ENCODE data around the gene GCLM. TPM values are rescaled to one million over a fixed set of nuclear protein-coding genes. Genes with fewer than 3 reads are reported as not detected.
"Not testable (repeated sequence)": the region's sequence is repeated elsewhere in the genome, so short reads cannot be mapped to it uniquely, and the experiment has no call there.

The GCLM gene
- total RNA-seq, 4 donors from 2014 or later = 7.4 to 14.1 (median 8.7) TPM

GRCh38 chr1:93869653-93870052, 39.6 kb downstream of the GCLM start:
- 87 to 92% methylated on average over 5 of the region's 5 CpGs for WGBS, 2 donors (ENCODE audit: low coverage in 1 of 2)
- no peak for ATAC-seq
- no peaks in the 10 kb centered on the region for H3K27me3 ChIP-seq
- no peak overlapping the region for H3K4me3 ChIP-seq
- no peaks in the 10 kb centered on the region for H3K9me3 ChIP-seq
- peaks cover 17 to 80% of the 10 kb centered on the region in 2 donors for H3K36me3 ChIP-seq
- TF ChIP-seq CTCF (IDR thresholded peaks at IDR 0.05) = no peak
- no peaks in the 10 kb centered on the region for H3K4me1 ChIP-seq
- H3K27ac ChIP-seq = no peak overlapping the region

GRCh38 chr1:93868492-93868891, 40.7 kb downstream of the GCLM start:
- H3K27me3 ChIP-seq, H3K4me3 ChIP-seq, ATAC-seq, H3K27ac ChIP-seq, H3K9me3 ChIP-seq, H3K4me1 ChIP-seq: not testable (repeated sequence)
- peaks cover 15 to 69% of the 10 kb centered on the region in 2 donors for H3K36me3 ChIP-seq
- WGBS, 2 donors (ENCODE audit: low coverage in 1 of 2) = 57 to 79% methylated on average over 1 of the region's 1 CpG

GRCh38 chr1:93865253-93865652, 44.0 kb downstream of the GCLM start:
- Histone ChIP-seq H3K4me1 (no peaks in the 10 kb centered on the region), H3K27me3 (no peaks in the 10 kb centered on the region), H3K27ac (no peak overlapping the region), H3K4me3 (no peak overlapping the region), H3K36me3 (peaks cover 10 to 36% of the 10 kb centered on the region in 2 donors), H3K9me3 (no peaks in the 10 kb centered on the region)
- no peak for ATAC-seq
- WGBS, 2 donors (ENCODE audit: low coverage in 1 of 2) = 81 to 95% methylated on average over 5 of the region's 5 CpGs
- TF ChIP-seq POLR2A (IDR thresholded peaks at IDR 0.05) (no peak), CTCF (IDR thresholded peaks at IDR 0.05) (no peak), EP300 (IDR thresholded peaks at IDR 0.05) (no peak), POLR2AphosphoS5 (IDR thresholded peaks at IDR 0.05) (no peak)

GRCh38 chr1:93864175-93864574, 45.1 kb downstream of the GCLM start:
- Histone ChIP-seq H3K27me3 (no peaks in the 10 kb centered on the region), H3K4me1 (no peaks in the 10 kb centered on the region), H3K9me3 (no peaks in the 10 kb centered on the region), H3K36me3 (peaks cover 3 to 25% of the 10 kb centered on the region in 2 donors), H3K27ac (no peak overlapping the region), H3K4me3 (no peak overlapping the region)
- TF ChIP-seq POLR2A (IDR thresholded peaks at IDR 0.05) (no peak), EP300 (IDR thresholded peaks at IDR 0.05) (no peak), POLR2AphosphoS5 (IDR thresholded peaks at IDR 0.05) (no peak), CTCF (IDR thresholded peaks at IDR 0.05) (no peak)
- no peak for ATAC-seq
- WGBS, 2 donors (ENCODE audit: low coverage in 1 of 2) = 78% methylated on average over 3 of the region's 3 CpGs; no CpG with 5 or more reads in 1 of the 2 donors

GRCh38 chr1:93857653-93858052, 51.6 kb downstream of the GCLM start:
- H3K27ac ChIP-seq, H3K9me3 ChIP-seq, H3K27me3 ChIP-seq, H3K4me1 ChIP-seq, H3K36me3 ChIP-seq, H3K4me3 ChIP-seq, ATAC-seq: not testable (repeated sequence)
- 69% methylated on average over 3 of the region's 3 CpGs; no CpG with 5 or more reads in 1 of the 2 donors for WGBS, 2 donors (ENCODE audit: low coverage in 1 of 2)

- H3K4me1 ChIP-seq, H3K4me3 ChIP-seq, H3K9me3 ChIP-seq, H3K27ac ChIP-seq, H3K36me3 ChIP-seq, ATAC-seq, H3K27me3 ChIP-seq: not testable (repeated sequence)
- WGBS, 2 donors (ENCODE audit: low coverage in 1 of 2) = no CpG with 5 or more reads among the region's 9 CpGs
Observed at GRCh38 chr1:93855983-93856382, 53.2 kb downstream of the GCLM start.

- Histone ChIP-seq H3K27ac (no peak overlapping the region), H3K27me3 (no peaks in the 10 kb centered on the region), H3K4me1 (no peaks in the 10 kb centered on the region), H3K36me3 (no peaks in the 10 kb centered on the region), H3K4me3 (no peak overlapping the region), H3K9me3 (no peaks in the 10 kb centered on the region)
- ATAC-seq = no peak
- 76 to 84% methylated on average over 2 to 3 of the region's 3 CpGs for WGBS, 2 donors (ENCODE audit: low coverage in 1 of 2)
- TF ChIP-seq CTCF (IDR thresholded peaks at IDR 0.05) = no peak
- TF ChIP-seq POLR2A (IDR thresholded peaks at IDR 0.05) = no peak
- no peak for TF ChIP-seq EP300 (IDR thresholded peaks at IDR 0.05)
- TF ChIP-seq POLR2AphosphoS5 (IDR thresholded peaks at IDR 0.05) = no peak
Observed at GRCh38 chr1:93853940-93854339, 55.3 kb downstream of the GCLM start.

Measured in gastroesophageal sphincter (tissue), 4 donors.